Ovary (tissue), 9 donors: ENCODE results near the gene SLC5A2. TPM values are rescaled to one million over a fixed set of nuclear protein-coding genes. Genes with fewer than 3 reads are reported as not detected.
"Not testable (repeated sequence)": the region's sequence is repeated elsewhere in the genome, so short reads cannot be mapped to it uniquely, and the experiment has no call there.

ENCODE experiments used
- DNase-seq, 5 donors: peaks; one replicate each; pipeline ENCODE4 v3.0.0-alpha.2; 2019 to 2020
- H3K27ac ChIP-seq, 2 donors: fragments of 200-600 bp; one replicate each; pipeline versions ENCODE4 v1.5.1 to v1.8.0; 2019 to 2022
- H3K27me3 ChIP-seq: fragments of 200-600 bp; one replicate; pipeline ENCODE4 v1.8.0; 2022
- H3K36me3 ChIP-seq: fragments of 200-600 bp; sonication (generic); one replicate; pipeline ENCODE4 v1.5.1; 2019
- H3K4me1 ChIP-seq: one replicate; pipeline ENCODE4 v1.8.1; 2013; ENCODE audit warnings: mild to moderate bottlenecking, moderate library complexity; ENCODE audit not compliant: insufficient read depth
- H3K4me3 ChIP-seq: fragments of 200-600 bp; sonication (generic); one replicate; pipeline ENCODE4 v1.5.1; 2017
- H3K9me3 ChIP-seq, 2 donors: fragments of 200-600 bp in 1 of 2; sonication (generic) in 1 of 2; one replicate each; pipeline versions ENCODE4 v1.5.1 to v1.8.1; 2013 to 2019; ENCODE audit warnings: mild to moderate bottlenecking in 1 of 2, moderate library complexity in 1 of 2
- CTCF ChIP-seq, 3 donors: fragments of 450-650 bp in 2 of 3; fragments of 200-600 bp in 1 of 3; IDR thresholded peaks; one replicate each; pipeline versions ENCODE4 v1.5.1 to v1.8.0; 2016 to 2022; ENCODE audit warnings: antibody characterized with exemption in 3 of 3, mild to moderate bottlenecking in 1 of 3
- EP300 ChIP-seq: sonication (generic); formaldehyde crosslinking; IDR thresholded peaks from one replicate; pipeline ENCODE4 v1.6.1; 2017; ENCODE audit warnings: antibody characterized with exemption
- POLR2A ChIP-seq: fragments of 450-650 bp; IDR thresholded peaks from one replicate; pipeline ENCODE4 v1.6.1; 2017; ENCODE audit warnings: antibody characterized with exemption, mild to moderate bottlenecking, moderate library complexity
- WGBS, 3 donors: extraction: QIAGEN DNeasy Blood & Tissue Kit in 1 of 3; methylation state at CpG; one replicate each; pipeline versions ENCODE4 v1.1.5 to v1.1.7; 2013 to 2017; 5-methylcytosine and 5-hydroxymethylcytosine counted together
- intact Hi-C, 4 donors: fragments of 100-400 bp; cut with DNase I; formaldehyde crosslinking; loops; one replicate each; pipeline versions ENCODE4 v1.11.0 to v1.15.1; 2022 to 2023
- polyA plus RNA-seq, 2 donors: library from polyadenylated mRNA; stranded (reverse); fragments of 200-250 nt in 1 of 2; fragments of 350-450 nt in 1 of 2; fragmentation: Illumina TruSeq in 1 of 2; extraction: RNeasy Lipid Tissue Mini Kit (QIAGEN cat#74804) in 1 of 2; gene quantifications; one replicate each; pipeline ENCODE4 v1.2.3, GENCODE V29; 2013 to 2014
- total RNA-seq, 7 donors: library from RNA; depleted of rRNA in 2 of 7; stranded (reverse); fragments of >200 nt in 2 of 7; fragmentation: NEBNext Ultra II Directional in 3 of 7; extraction: Animal tissue kit (Norgen Biotek cat#: 25700) in 3 of 7; gene quantifications; one replicate each; pipeline versions ENCODE4 v1.1.0 to v1.2.4, GENCODE V29; 2016 to 2023
- donor health status: DM: no; HTN: no; CAD: no; lungs with moderate emphysema.
- donor health status: DM: no; HTN: no; CAD: no.
- donor health status: Bipolar disorder and iron deficiency.
- donor health status: DM: yes; HTN: yes; CAD: no.
- donor health status: DM: no; HTN: no; CAD: no.
- donor health status: DM: yes; HTN: yes; CAD: no.

SLC5A2 gene
- total and polyA plus RNA-seq, 9 donors = 0.13 to 1.7 (median 0.40) TPM; not detected in 1

- intact Hi-C loops = no loop called here
- no peak for DNase-seq
- H3K36me3 ChIP-seq = no peaks in the 10 kb centered on the region
- H3K4me1 ChIP-seq = peaks cover 1% of the 10 kb centered on the region
- H3K27me3 ChIP-seq = no peaks in the 10 kb centered on the region
- no peak overlapping the region for H3K4me3 ChIP-seq
- peaks cover 0 to 7% of the 10 kb centered on the region in 2 donors for H3K9me3 ChIP-seq
- no peak for TF ChIP-seq POLR2A
- no peak for TF ChIP-seq EP300
- no peak for TF ChIP-seq CTCF (IDR thresholded peaks at IDR 0.05)
- 68 to 77% (median 70%) methylated on average over 21 of the region's 21 CpGs for WGBS, 3 donors
- H3K27ac ChIP-seq = no peak overlapping the region
Observed at GRCh38 chr16:31536804-31537361, 54.0 kb downstream of the SLC5A2 start.

- H3K36me3 ChIP-seq = no peaks in the 10 kb centered on the region
- peaks cover 0 to 7% of the 10 kb centered on the region in 2 donors for H3K9me3 ChIP-seq
- no peak for DNase-seq
- WGBS, 3 donors = 4 to 8% (median 7%) methylated on average over 35 to 57 of the region's 57 CpGs
- intact Hi-C loops = no loop called here
- H3K27me3 ChIP-seq = no peaks in the 10 kb centered on the region
- no peak overlapping the region for H3K4me3 ChIP-seq
- H3K4me1 ChIP-seq = peaks cover 1% of the 10 kb centered on the region
- no peak overlapping the region for H3K27ac ChIP-seq
- no peak for TF ChIP-seq POLR2A
- no peak for TF ChIP-seq EP300
- TF ChIP-seq CTCF (IDR thresholded peaks at IDR 0.05) = no peak
Observed at GRCh38 chr16:31537362-31538242, 54.7 kb downstream of the SLC5A2 start.

- H3K27ac ChIP-seq, H3K9me3 ChIP-seq, H3K4me1 ChIP-seq, DNase-seq, H3K27me3 ChIP-seq, intact Hi-C loops, H3K4me3 ChIP-seq, H3K36me3 ChIP-seq: not testable (repeated sequence)
- 57 to 65% (median 64%) methylated on average over 7 of the region's 7 CpGs for WGBS, 3 donors
Observed at GRCh38 chr16:31538243-31538598, 55.3 kb downstream of the SLC5A2 start.

GRCh38 chr16:31539762-31540161 is 56.8 kb downstream of the SLC5A2 start:
- H3K4me3 ChIP-seq, H3K36me3 ChIP-seq, DNase-seq, H3K27me3 ChIP-seq, H3K27ac ChIP-seq, H3K4me1 ChIP-seq, H3K9me3 ChIP-seq, intact Hi-C loops: not testable (repeated sequence)
- 79 to 89% (median 83%) methylated on average over 4 of the region's 4 CpGs for WGBS, 3 donors

Other genes with a start within 250 kb of the SLC5A2 start
- gene ITGAM, start 223.1 kb upstream of the SLC5A2 start, total RNA-seq = 1 to 10 TPM; 2.3 to 8.2 (median 4.1) TPM
- gene ITGAM, start 223.1 kb upstream of the SLC5A2 start, polyA plus RNA-seq = 1 to 10 TPM; 1.7 to 6.8 TPM
- 10 to 100 TPM in 1 of 7 donors, 1 to 10 TPM in 5, under 1 TPM in 1; 0.83 to 13.9 (median 2.0) TPM for gene ITGAX, start 127.9 kb upstream of the SLC5A2 start, total RNA-seq
- 1 to 10 TPM in 1 of 2 donors, under 1 TPM in 1; 0.56 to 3.5 TPM for gene ITGAX, start 127.9 kb upstream of the SLC5A2 start, polyA plus RNA-seq
- gene ITGAD, start 89.8 kb upstream of the SLC5A2 start, total RNA-seq = under 1 TPM in 2 of 7 donors, not detected in 5; 0.10 to 0.15 TPM
- 1 to 10 TPM in 1 of 2 donors, under 1 TPM in 1; 0.05 to 2.7 TPM for gene ITGAD, start 89.8 kb upstream of the SLC5A2 start, polyA plus RNA-seq
- gene COX6A2, start 54.8 kb upstream of the SLC5A2 start, total RNA-seq = not detected
- 1 to 10 TPM in 1 of 2 donors, not detected in 1; 1.2 TPM for gene COX6A2, start 54.8 kb upstream of the SLC5A2 start, polyA plus RNA-seq
- 1 to 10 TPM; 2.1 to 5.0 (median 4.2) TPM for gene ZNF843, start 40.3 kb upstream of the SLC5A2 start, total RNA-seq
- gene ZNF843, start 40.3 kb upstream of the SLC5A2 start, polyA plus RNA-seq = 1 to 10 TPM; 2.2 to 2.8 TPM
- gene ARMC5, start 23.6 kb upstream of the SLC5A2 start, total RNA-seq = 10 to 100 TPM in 5 of 7 donors, 1 to 10 TPM in 2; 8.1 to 16.1 (median 11.0) TPM
- 10 to 100 TPM in 1 of 2 donors, 1 to 10 TPM in 1; 2.2 to 11.4 TPM for gene ARMC5, start 23.6 kb upstream of the SLC5A2 start, polyA plus RNA-seq
- gene TGFB1I1, start 11.0 kb upstream of the SLC5A2 start, total RNA-seq = 100 to 1,000 TPM in 5 of 7 donors, 10 to 100 TPM in 2; 38.0 to 216 (median 156) TPM
- gene TGFB1I1, start 11.0 kb upstream of the SLC5A2 start, polyA plus RNA-seq = 10 to 100 TPM; 78.5 to 82.2 TPM
- gene RUSF1, start 25.3 kb downstream of the SLC5A2 start, total RNA-seq = 10 to 100 TPM; 59.0 to 98.4 (median 91.2) TPM
- gene RUSF1, start 25.3 kb downstream of the SLC5A2 start, polyA plus RNA-seq = 10 to 100 TPM; 39.8 to 91.9 TPM
- gene AHSP, start 44.8 kb downstream of the SLC5A2 start, total RNA-seq = not detected
- gene AHSP, start 44.8 kb downstream of the SLC5A2 start, polyA plus RNA-seq = not detected